LNCaP clone FGC (cell line): Measurements from ENCODE around the gene PFN3.
A peak's percentile ranks its signal among the peaks of the same experiment; 100 is the strongest.
"Not testable (repeated sequence)": the region's sequence is repeated elsewhere in the genome, so short reads cannot be mapped to it uniquely, and the experiment has no call there.

Experiments used
- DNase-seq: peaks from one replicate; pipeline ENCODE4 v3.0.0-alpha.2; 2011; ENCODE audit warnings: low read depth
- H3K4me3 ChIP-seq: 2 replicates; pipeline ENCODE4 v1.5.1; 2011; ENCODE audit warnings: mild to moderate bottlenecking, low read depth, low read length, control low read depth
- CTCF ChIP-seq: IDR thresholded peaks from 2 replicates; pipeline ENCODE4 v1.5.1; 2012; ENCODE audit warnings: mild to moderate bottlenecking; ENCODE audit not compliant: control insufficient read depth, insufficient read depth; ENCODE audit errors: extremely low read depth

Gene PFN3

GRCh38 chr5:177382423-177383029 is 17.9 kb downstream of the PFN3 start:
- H3K4me3 ChIP-seq, result no peak overlapping the region
- no peak for DNase-seq
- peak; percentile 46 for TF ChIP-seq CTCF

- no peak for TF ChIP-seq CTCF
- no peak for DNase-seq
- no peak overlapping the region for H3K4me3 ChIP-seq
Measured at GRCh38 chr5:177380805-177381126, 19.7 kb downstream of the PFN3 start.

DNA sequence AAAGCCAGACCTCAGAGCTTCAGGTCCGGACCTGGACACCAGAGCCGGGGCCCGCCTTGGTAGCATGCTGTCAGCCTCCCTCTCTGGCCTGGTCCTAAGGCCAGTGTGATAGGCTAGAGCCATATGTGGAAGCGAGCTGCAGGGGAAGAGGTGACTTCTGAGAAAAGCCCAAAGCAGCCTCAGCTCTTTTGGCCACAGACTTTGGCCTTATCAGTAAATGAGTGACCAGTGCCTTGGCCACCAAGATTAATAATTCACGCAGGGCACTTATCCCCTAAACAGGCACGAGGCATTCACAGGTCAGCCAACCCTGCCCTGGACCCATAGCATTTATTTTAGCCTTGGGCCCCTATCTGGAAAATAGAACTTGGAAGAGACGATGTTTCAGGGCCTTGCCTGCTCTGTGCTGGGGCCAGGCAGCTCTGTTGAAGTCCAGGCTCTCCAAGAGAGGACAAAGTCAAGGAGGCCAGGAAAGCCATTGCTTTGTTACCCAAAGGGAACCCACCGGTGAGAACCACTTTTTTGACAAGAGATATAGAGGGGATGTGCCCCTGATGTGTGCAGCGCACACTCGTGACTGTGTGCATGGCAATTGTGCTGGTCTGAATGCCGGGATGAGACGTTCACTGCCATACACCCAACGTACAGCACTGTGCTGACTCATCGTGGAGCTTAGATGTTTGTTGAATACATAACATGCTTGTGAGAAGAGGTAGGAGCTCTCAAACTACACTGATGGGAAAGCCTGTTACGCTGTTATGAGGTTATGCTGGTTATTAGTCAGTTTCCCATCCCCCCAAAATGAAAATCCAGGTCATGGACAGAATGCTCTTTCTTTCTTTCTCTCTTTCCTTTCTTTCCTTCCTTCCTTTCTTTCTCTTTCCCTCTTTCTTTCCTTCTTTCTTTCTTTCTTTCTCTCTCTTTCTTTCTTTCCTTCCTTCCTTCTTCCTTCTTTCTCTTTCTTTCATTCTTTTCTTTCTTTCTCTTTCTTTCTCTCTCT is 21.3 kb downstream of the PFN3 start:
- no peak for DNase-seq
- TF ChIP-seq CTCF, result no peak
- no peak overlapping the region for H3K4me3 ChIP-seq

DNA sequence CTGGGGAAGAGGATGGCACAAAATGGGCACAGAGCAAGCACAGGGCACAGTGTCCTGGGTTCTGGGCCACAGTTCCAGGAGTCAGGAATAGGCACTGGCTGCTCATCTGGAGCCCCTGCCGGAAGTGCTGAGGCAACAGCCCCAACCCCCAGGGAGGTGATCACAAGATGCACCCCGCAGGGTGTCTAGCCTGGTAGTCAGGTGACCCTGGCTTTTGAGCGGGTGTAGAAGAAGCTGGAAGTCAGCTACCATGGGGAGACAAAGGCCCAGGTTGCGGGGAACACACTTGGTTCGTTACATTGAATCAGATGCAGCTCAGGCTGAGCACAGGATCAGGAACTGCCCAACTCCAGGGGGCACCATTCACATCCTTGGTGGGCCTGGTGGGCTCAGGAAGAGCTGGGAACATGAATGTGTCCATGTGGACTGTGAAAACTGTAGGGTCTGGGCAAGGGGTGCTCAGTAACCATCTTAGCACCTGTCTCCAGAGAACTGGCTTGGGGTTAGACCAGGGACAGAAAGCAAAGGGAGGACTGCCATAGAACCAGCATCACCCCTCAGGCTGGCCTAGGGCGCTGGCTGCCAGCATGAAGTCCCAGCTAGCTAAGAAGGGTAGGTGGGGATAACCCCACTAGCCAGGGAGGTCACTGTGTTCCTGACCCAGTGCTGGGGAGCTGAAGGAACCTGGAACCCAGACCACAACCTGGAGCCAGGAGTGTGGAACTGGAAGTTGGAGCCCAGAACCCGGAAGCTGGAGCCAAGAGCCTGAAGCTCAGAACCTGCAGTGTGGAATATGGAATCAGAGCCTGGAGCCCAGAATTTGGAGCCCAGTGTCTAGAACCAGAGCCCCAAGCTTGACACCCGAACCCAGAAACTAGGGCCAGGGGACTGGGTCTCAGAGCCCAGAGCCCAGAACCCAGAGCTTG is 22.3 kb downstream of the PFN3 start:
- no peak for DNase-seq
- no peak overlapping the region for H3K4me3 ChIP-seq
- TF ChIP-seq CTCF, result no peak

DNA sequence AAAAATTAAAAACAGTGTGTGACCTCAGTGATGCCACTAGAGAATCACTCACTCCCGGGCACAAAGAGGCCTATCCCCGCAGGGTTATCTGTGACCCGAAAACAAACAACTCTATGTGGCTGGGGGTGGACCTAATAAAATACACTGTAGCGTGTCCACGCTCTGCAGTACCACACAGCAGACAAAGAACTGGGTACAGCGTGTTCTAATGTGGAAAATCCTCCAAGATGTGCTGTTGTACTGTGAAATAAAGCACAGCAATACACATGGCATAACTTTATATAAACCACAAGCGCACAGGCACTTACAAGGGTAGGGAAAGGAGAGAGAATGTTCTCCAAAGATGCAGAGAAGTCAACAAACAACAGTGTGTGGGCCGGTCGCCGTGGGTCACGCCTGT is 24.4 kb downstream of the PFN3 start:
- no peak for TF ChIP-seq CTCF
- DNase-seq, result no peak
- H3K4me3 ChIP-seq, result no peak overlapping the region

GRCh38 chr5:177375516-177375915 is 24.9 kb downstream of the PFN3 start:
- DNase-seq, H3K4me3 ChIP-seq: not testable (repeated sequence)

- no peak for DNase-seq
- no peak overlapping the region for H3K4me3 ChIP-seq
- TF ChIP-seq CTCF, result no peak
Measured at GRCh38 chr5:177374211-177374610, 26.2 kb downstream of the PFN3 start.
